Endothelial cell of umbilical vein (primary cell): ENCODE results near the gene SPACA1. TPM values are rescaled to one million over a fixed set of nuclear protein-coding genes. Genes with fewer than 3 reads are reported as not detected.

ENCODE experiments used
- BruUV-seq: library from RNA; stranded (reverse); fragments of 400-500 nt; replicated peaks from 2 replicates; lab custom pipeline; 2021; lab: Mats Ljungman, UMichigan
- CTCF ChIA-PET: fragments of 300-600, 350-600 bp; sonication (Branson Sonifier 250); formaldehyde crosslinking; loops from one replicate; lab custom pipeline; 2021; ENCODE audit warnings: antibody characterized with exemption, inconsistent platforms; lab: Charles Lee
- POLR2A ChIA-PET: fragments of 300-600, 350-600 bp; sonication (Branson Sonifier 250); formaldehyde crosslinking; loops from one replicate; lab custom pipeline; 2021; ENCODE audit warnings: antibody characterized with exemption, inconsistent platforms; lab: Charles Lee
- DNase-seq: peaks from one replicate; pipeline ENCODE4 v3.0.0-alpha.2; 2011; ENCODE audit warnings: low read depth, low spot score
- FAIRE-seq: peaks from 2 replicates; lab custom pipeline; 2011; peaks lifted over from hg19 to GRCh38; lab: Jason Lieb, UNC
- H2AFZ ChIP-seq: 2 replicates; pipeline ENCODE4 v1.6.0; 2012; ENCODE audit warnings: low read depth, low read length, control low read depth, inconsistent platforms
- H3K27ac ChIP-seq: 2 replicates; pipeline ENCODE4 v1.5.1; 2011; ENCODE audit warnings: low read depth, mild to moderate bottlenecking, control low read depth, low read length, moderate library complexity; ENCODE audit not compliant: insufficient read depth
- H3K27me3 ChIP-seq, 2 experiments: 2 replicates each; pipeline versions ENCODE4 v1.6.0 to v1.6.1; 2011; ENCODE audit warnings: low read length in 2 of 2, mixed read lengths in 1 of 2; ENCODE audit not compliant: control insufficient read depth in 2 of 2, insufficient read depth in 2 of 2
- H3K36me3 ChIP-seq, 2 experiments: 2 replicates in 1 of 2; 3 replicates in 1 of 2; pipeline ENCODE4 v1.5.1; 2011; ENCODE audit warnings: low read length in 2 of 2, mild to moderate bottlenecking in 1 of 2, moderate library complexity in 1 of 2; ENCODE audit not compliant: control insufficient read depth in 2 of 2, insufficient read depth in 2 of 2; ENCODE audit errors: extremely low read depth in 1 of 2
- H3K4me1 ChIP-seq: 3 replicates; pipeline ENCODE4 v1.5.1; 2011; ENCODE audit warnings: mild to moderate bottlenecking, low read length; ENCODE audit not compliant: control insufficient read depth, insufficient read depth; ENCODE audit errors: extremely low read depth
- H3K4me2 ChIP-seq: 2 replicates; pipeline ENCODE4 v1.6.1; 2011; ENCODE audit warnings: low read length, control low read depth, mixed read lengths; ENCODE audit not compliant: insufficient read depth
- H3K4me3 ChIP-seq, 3 experiments: fragments of 200-600 bp in 1 of 3; sonication (generic), shearing (Covaris generic) in 1 of 3; replicated peaks in 1 of 3; 2 replicates each; pipeline ENCODE4 v1.5.1; 2011 to 2016; ENCODE audit warnings: control low read depth in 3 of 3, low read length in 3 of 3, mild to moderate bottlenecking in 2 of 3, inconsistent platforms in 1 of 3, low read depth in 1 of 3, moderate library complexity in 1 of 3; ENCODE audit not compliant: insufficient read depth in 1 of 3
- H3K79me2 ChIP-seq: 2 replicates; pipeline ENCODE4 v1.6.0; 2012; ENCODE audit warnings: low read length, inconsistent platforms; ENCODE audit not compliant: control insufficient read depth, insufficient read depth
- H3K9ac ChIP-seq: replicated peaks from 2 replicates; pipeline ENCODE3; 2011; ENCODE audit warnings: low read length, control low read depth; ENCODE audit not compliant: insufficient read depth; ENCODE audit errors: extremely low read depth
- H3K9me1 ChIP-seq: replicated peaks from 3 replicates; pipeline ENCODE4 v1.6.0; 2011; ENCODE audit warnings: mild to moderate bottlenecking, low read length; ENCODE audit not compliant: control insufficient read depth, insufficient read depth; ENCODE audit errors: extremely low read depth
- H3K9me3 ChIP-seq: replicated peaks from 2 replicates; pipeline ENCODE4 v1.5.1; 2012; ENCODE audit warnings: low read length, inconsistent platforms; ENCODE audit not compliant: control insufficient read depth, insufficient read depth
- H4K20me1 ChIP-seq: replicated peaks from 2 replicates; pipeline ENCODE3; 2011; ENCODE audit warnings: mild to moderate bottlenecking, low read length; ENCODE audit not compliant: control insufficient read depth, insufficient read depth; ENCODE audit errors: extremely low read depth
- CTCF ChIP-seq, 2 donors: IDR thresholded peaks; 1 replicate in 1 of 2; 2 replicates in 1 of 2; pipeline ENCODE4 v1.5.1; 2011; ENCODE audit warnings: low read length in 2 of 2, mild to moderate bottlenecking in 2 of 2, moderate library complexity in 2 of 2, control low read depth in 1 of 2, inconsistent platforms in 1 of 2, low read depth in 1 of 2; ENCODE audit not compliant: insufficient read depth in 1 of 2; ENCODE audit errors: extremely low read depth in 1 of 2
- EZH2 ChIP-seq: IDR thresholded peaks from 2 replicates; pipeline ENCODE4 v1.6.1; 2012; ENCODE audit warnings: borderline replicate concordance, low read depth, mild to moderate bottlenecking, moderate library complexity, low read length, inconsistent platforms; ENCODE audit not compliant: severe bottlenecking
- FOS ChIP-seq: IDR thresholded peaks from 2 replicates; pipeline ENCODE4 v1.6.1; 2011; ENCODE audit warnings: mild to moderate bottlenecking, low read length, moderate library complexity, borderline replicate concordance; ENCODE audit not compliant: insufficient read depth
- GATA2 ChIP-seq: IDR thresholded peaks from 2 replicates; pipeline ENCODE4 v1.7.0; 2011; ENCODE audit warnings: low read depth, mild to moderate bottlenecking, moderate library complexity, mixed read lengths, low read length; ENCODE audit not compliant: insufficient read length, insufficient read depth
- JUN ChIP-seq: IDR thresholded peaks from 2 replicates; pipeline ENCODE4 v1.6.1; 2011; ENCODE audit warnings: borderline replicate concordance, low read depth; ENCODE audit not compliant: insufficient read length, insufficient read depth
- MAX ChIP-seq: IDR thresholded peaks from 2 replicates; pipeline ENCODE4 v1.6.1; 2011; ENCODE audit not compliant: insufficient read depth, insufficient read length
- MYC ChIP-seq: IDR thresholded peaks from one replicate; pipeline ENCODE4 v1.6.1; 2011; ENCODE audit warnings: mild to moderate bottlenecking, low read depth, low read length
- POLR2A ChIP-seq: IDR thresholded peaks from 2 replicates; pipeline ENCODE4 v1.6.1; 2012; ENCODE audit warnings: low read depth, mild to moderate bottlenecking, control low read depth, low read length
- POLR2AphosphoS5 ChIP-seq: IDR thresholded peaks from 2 replicates; pipeline ENCODE4 v1.6.1; 2012; ENCODE audit warnings: low read depth, mild to moderate bottlenecking, control low read depth, low read length, moderate library complexity; ENCODE audit not compliant: insufficient read depth
- dilution Hi-C: fragments of 300-500 bp; cut with MboI; formaldehyde crosslinking; loops from one replicate; pipeline ENCODE4 v1.15.0; 2019; ENCODE audit warnings: low sequenced_read_pairs; ENCODE audit not compliant: extremely low pct_ligation_motif_present
- intact Hi-C: fragments of 100-400 bp; cut with micrococcal nuclease; formaldehyde crosslinking; loops from one replicate; pipeline ENCODE4 v1.10.0; 2022
- polyA plus RNA-seq, 4 experiments: library from polyadenylated mRNA; depleted of rRNA in 3 of 4; stranded (reverse) in 3 of 4; unstranded in 1 of 4; fragments of >200 nt; gene quantifications; 2 replicates each; pipeline versions ENCODE4 v1.2.1 to v1.2.3, GENCODE V29; 2011 to 2012; ENCODE audit warnings: missing spikeins in 1 of 4
- total RNA-seq: library from RNA; stranded (reverse); gene quantifications from 2 replicates; pipeline ENCODE4 v1.2.3, GENCODE V29; 2021

The SPACA1 gene
- total and polyA plus RNA-seq, 2 donors (not counting 3 experiments of a cell fraction or from before 2014, with no cell fraction given): not detected

- no peaks in the 10 kb centered on the region for H3K27me3 ChIP-seq
- no peaks in the 10 kb centered on the region for H3K9me1 ChIP-seq
- H2AFZ ChIP-seq: no peak overlapping the region
- no peak overlapping the region for H3K4me2 ChIP-seq
- no peaks in the 10 kb centered on the region for H3K9me3 ChIP-seq
- CTCF ChIA-PET: interaction anchor here (0.6 kb wide), 1 partner anchor 222 kb away, joined by 3 read pairs; no protein-coding TSS in a partner anchor
- no peak overlapping the region for H3K4me3 ChIP-seq
- H3K79me2 ChIP-seq: no peaks in the 10 kb centered on the region
- TF ChIP-seq POLR2A: no peak
- TF ChIP-seq EZH2: no peak
- TF ChIP-seq GATA2: no peak
- no peak for TF ChIP-seq JUN
- no peak overlapping the region for H3K27ac ChIP-seq
- FAIRE-seq: no peak
- H3K9ac ChIP-seq: no peak overlapping the region
- no peaks in the 10 kb centered on the region for H3K4me1 ChIP-seq
- no TSS peak for BruUV-seq
- no peak for DNase-seq
- intact Hi-C loops: no loop called here
- H3K36me3 ChIP-seq: no peaks in the 10 kb centered on the region
- no peaks in the 10 kb centered on the region for H4K20me1 ChIP-seq
- POLR2A ChIA-PET: no interaction called here
- dilution Hi-C loops: no loop called here
These were observed 58.2 kb downstream of the SPACA1 start for GRCh38 chr6:88105741-88106340.

GRCh38 chr6:88107241-88107640 is 59.6 kb downstream of the SPACA1 start:
- Histone ChIP-seq H2AFZ (no peak overlapping the region), H3K27me3 (no peaks in the 10 kb centered on the region), H3K79me2 (no peaks in the 10 kb centered on the region), H3K4me2 (no peak overlapping the region), H3K27ac (no peak overlapping the region), H3K4me3 (no peak overlapping the region), H3K9ac (no peak overlapping the region), H3K9me3 (no peaks in the 10 kb centered on the region), H3K36me3 (no peaks in the 10 kb centered on the region), H4K20me1 (no peaks in the 10 kb centered on the region), H3K9me1 (no peaks in the 10 kb centered on the region), H3K4me1 (no peaks in the 10 kb centered on the region)
- no TSS peak for BruUV-seq
- POLR2A ChIA-PET: no interaction called here
- intact Hi-C loops (no loop called here), dilution Hi-C loops (no loop called here)
- FAIRE-seq (no peak), DNase-seq (no peak)
- TF ChIP-seq JUN: no peak
- TF ChIP-seq GATA2: no peak
- TF ChIP-seq FOS: no peak
- no peak for TF ChIP-seq POLR2AphosphoS5
- TF ChIP-seq MYC: no peak
- no peak for TF ChIP-seq POLR2A
- TF ChIP-seq MAX: no peak
- TF ChIP-seq EZH2: no peak
- no peak for TF ChIP-seq CTCF (IDR thresholded peaks at IDR 0.05; ENCODE audit: extremely low read depth in 1 of 2, insufficient read depth in 1 of 2, low read depth in 1 of 2, low read length in 2 of 2)
- CTCF ChIA-PET: no interaction called here
